Spinal cord (tissue), 10 donors: ENCODE measurements around the gene CUTA. TPM values are rescaled to one million over a fixed set of nuclear protein-coding genes. Genes with fewer than 3 reads are reported as not detected.

Source experiments
- DNase-seq, 6 donors: peaks; one replicate each; pipeline versions ENCODE4 v3.0.0 to v3.0.0-alpha.2; 2013 to 2015; ENCODE audit warnings: low spot score in 6 of 6, low read depth in 4 of 6
- H3K27ac ChIP-seq: one replicate; pipeline ENCODE4 v1.5.1; 2013; ENCODE audit warnings: low read depth, low read length, control low read depth
- H3K27me3 ChIP-seq: one replicate; pipeline ENCODE4 v1.6.1; 2013; ENCODE audit warnings: low read length; ENCODE audit not compliant: control insufficient read depth, insufficient read depth
- H3K36me3 ChIP-seq: one replicate; pipeline ENCODE4 v1.6.1; 2013; ENCODE audit warnings: low read length; ENCODE audit not compliant: control insufficient read depth, insufficient read depth
- H3K4me1 ChIP-seq: one replicate; pipeline ENCODE4 v1.6.1; 2013; ENCODE audit warnings: low read length; ENCODE audit not compliant: control insufficient read depth, insufficient read depth
- H3K4me3 ChIP-seq: one replicate; pipeline ENCODE4 v1.5.1; 2013; ENCODE audit warnings: low read depth, low read length, control low read depth
- H3K9me3 ChIP-seq: one replicate; pipeline ENCODE4 v1.6.1; 2013; ENCODE audit warnings: low read length; ENCODE audit not compliant: control insufficient read depth, insufficient read depth
- WGBS: methylation state at CpG from one replicate; pipeline ENCODE4 v1.1.5; 2013; ENCODE audit warnings: missing lambda C conversion rate; ENCODE audit not compliant: insufficient coverage; 5-methylcytosine and 5-hydroxymethylcytosine counted together
- polyA plus RNA-seq, 2 donors: library from polyadenylated mRNA; unstranded; fragments of 120-200 nt; gene quantifications; one replicate each; pipeline ENCODE4 v1.2.1, GENCODE V29; 2013; ENCODE audit not compliant: insufficient read length in 2 of 2
- total RNA-seq, 2 donors: library from RNA; depleted of rRNA in 1 of 2; stranded (reverse); fragments of 120-200 nt in 1 of 2; fragments of >200 nt in 1 of 2; gene quantifications; one replicate each; pipeline versions ENCODE4 v1.2.3 to v1.2.4, GENCODE V29; 2013 to 2014
- donor health status: healthy.

The CUTA gene
- total and polyA plus RNA-seq, 4 donors, result 64.9 to 241 (median 206) TPM

GRCh38 chr6:33424855-33425667, 7.2 kb upstream of the CUTA start:
- no peaks in the 10 kb centered on the region for H3K27me3 ChIP-seq
- H3K9me3 ChIP-seq, result no peaks in the 10 kb centered on the region
- peaks cover 20% of the 10 kb centered on the region for H3K36me3 ChIP-seq
- 20% methylated on average over 12 of the region's 12 CpGs for WGBS
- H3K27ac ChIP-seq, result peak overlapping the region; percentile 92
- H3K4me1 ChIP-seq, result peaks cover 38% of the 10 kb centered on the region
- H3K4me3 ChIP-seq, result peak overlapping the region; percentile 48
- no peak for DNase-seq

GRCh38 chr6:33423777-33424176, 5.9 kb upstream of the CUTA start:
- Histone ChIP-seq H3K27ac (no peak overlapping the region), H3K9me3 (no peaks in the 10 kb centered on the region), H3K4me3 (no peak overlapping the region), H3K36me3 (peaks cover 20% of the 10 kb centered on the region), H3K4me1 (peaks cover 36% of the 10 kb centered on the region), H3K27me3 (no peaks in the 10 kb centered on the region)
- 92% methylated on average over 1 of the region's 2 CpGs for WGBS
- no peak for DNase-seq

- no peak overlapping the region for H3K4me3 ChIP-seq
- peaks cover 38% of the 10 kb centered on the region for H3K4me1 ChIP-seq
- H3K27ac ChIP-seq, result no peak overlapping the region
Measured at GRCh38 chr6:33421344-33421643, 3.4 kb upstream of the CUTA start.

GRCh38 chr6:33420491-33421343, 2.8 kb upstream of the CUTA start:
- H3K27ac ChIP-seq, result peak overlapping the region; percentile 62
- DNase-seq, result peak in 2 of 6 donors; percentile 59 to 63
- H3K4me3 ChIP-seq, result peak overlapping the region; percentile 47
- H3K27me3 ChIP-seq, result no peaks in the 10 kb centered on the region
- no peaks in the 10 kb centered on the region for H3K9me3 ChIP-seq
- 52% methylated on average over 4 of the region's 6 CpGs for whole genome bisulfite sequencing
- peaks cover 30% of the 10 kb centered on the region for H3K36me3 ChIP-seq
- H3K4me1 ChIP-seq, result peaks cover 42% of the 10 kb centered on the region

More at GRCh38 chr6:33421344-33421643, 3.4 kb upstream of the CUTA start:
- no peaks in the 10 kb centered on the region for H3K9me3 ChIP-seq
- H3K27me3 ChIP-seq, result no peaks in the 10 kb centered on the region
- H3K36me3 ChIP-seq, result peaks cover 25% of the 10 kb centered on the region
- no peak for DNase-seq
- WGBS, result 100% methylated on average over 2 of the region's 2 CpGs

GRCh38 chr6:33419580-33420490, 1.9 kb upstream of the CUTA start, which contains the start of gene SYNGAP1:
SYNGAP1 (plus strand) TSS chr6:33420065; CDS start chr6:33420265, 200 bp downstream.
- WGBS, result 0% methylated on average over 13 of the region's 22 CpGs
- Histone ChIP-seq H3K4me1 (peaks cover 37% of the 10 kb centered on the region), H3K36me3 (peaks cover 34% of the 10 kb centered on the region), H3K27ac (peak within 1 kb of the TSS; percentile 99), H3K4me3 (peak within 1 kb of the TSS; percentile 47), H3K9me3 (no peaks in the 10 kb centered on the region), H3K27me3 (no peaks in the 10 kb centered on the region)
- DNase-seq, result peak in 2 of 6 donors; percentile 89 to 95

- Histone ChIP-seq H3K4me3 (peak overlapping the region; percentile 94), H3K36me3 (peaks cover 40% of the 10 kb centered on the region), H3K4me1 (peaks cover 34% of the 10 kb centered on the region), H3K27me3 (no peaks in the 10 kb centered on the region), H3K9me3 (no peaks in the 10 kb centered on the region), H3K27ac (peak overlapping the region; percentile 99)
- WGBS, result 27% methylated on average over 6 of the region's 8 CpGs
- DNase-seq, result no peak
Measured at GRCh38 chr6:33418690-33419291, 884 bp upstream of the CUTA start.

GRCh38 chr6:33417128-33417902, 592 bp downstream of the CUTA start:
- Histone ChIP-seq H3K27me3 (no peaks in the 10 kb centered on the region), H3K4me1 (peaks cover 34% of the 10 kb centered on the region), H3K9me3 (no peaks in the 10 kb centered on the region), H3K27ac (peak overlapping the region; percentile 99), H3K36me3 (peaks cover 44% of the 10 kb centered on the region), H3K4me3 (peak overlapping the region; percentile 94)
- WGBS, result under 1% methylated on average over 22 of the region's 25 CpGs
- DNase-seq, result no peak

- Histone ChIP-seq H3K9me3 (no peaks in the 10 kb centered on the region), H3K4me3 (peak overlapping the region; percentile 94), H3K4me1 (peaks cover 40% of the 10 kb centered on the region), H3K27ac (no peak overlapping the region), H3K27me3 (no peaks in the 10 kb centered on the region), H3K36me3 (peaks cover 47% of the 10 kb centered on the region)
- WGBS, result 85% methylated on average over 4 of the region's 12 CpGs
- no peak for DNase-seq
Measured at GRCh38 chr6:33416386-33417127, 1.4 kb downstream of the CUTA start.
